AG09309 (cell line): Measurements from ENCODE around the gene CLIC5.

Experiments
- DNase-seq: peaks from one replicate; pipeline ENCODE4 v3.0.0-alpha.2; 2010; ENCODE audit warnings: low read depth
- H3K4me3 ChIP-seq: 2 replicates; pipeline ENCODE4 v1.5.1; 2011; ENCODE audit warnings: mild to moderate bottlenecking, low read depth, low read length, moderate library complexity; ENCODE audit not compliant: control insufficient read depth
- CTCF ChIP-seq: IDR thresholded peaks from 2 replicates; pipeline ENCODE4 v1.5.1; 2011; ENCODE audit warnings: mild to moderate bottlenecking, low read depth, low read length, inconsistent platforms; ENCODE audit not compliant: insufficient read depth, control insufficient read depth; ENCODE audit errors: missing control alignments

CLIC5 gene

GRCh38 chr6:45970326-45970725 lies 45.3 kb downstream of the CLIC5 start:
- no peak for TF ChIP-seq CTCF
- DNase-seq = no peak
- no peak overlapping the region for H3K4me3 ChIP-seq

- DNase-seq = no peak
Measured at GRCh38 chr6:45969883-45970282, 45.8 kb downstream of the CLIC5 start.

GRCh38 chr6:45969026-45969425 lies 46.6 kb downstream of the CLIC5 start:
- no peak overlapping the region for H3K4me3 ChIP-seq
- no peak for DNase-seq
- no peak for TF ChIP-seq CTCF

More at GRCh38 chr6:45969883-45970282, 45.8 kb downstream of the CLIC5 start:
- TF ChIP-seq CTCF = no peak
- H3K4me3 ChIP-seq = no peak overlapping the region

- no peak overlapping the region for H3K4me3 ChIP-seq
- no peak for DNase-seq
- no peak for TF ChIP-seq CTCF
Measured at GRCh38 chr6:45967363-45967762, 48.3 kb downstream of the CLIC5 start.

DNA sequence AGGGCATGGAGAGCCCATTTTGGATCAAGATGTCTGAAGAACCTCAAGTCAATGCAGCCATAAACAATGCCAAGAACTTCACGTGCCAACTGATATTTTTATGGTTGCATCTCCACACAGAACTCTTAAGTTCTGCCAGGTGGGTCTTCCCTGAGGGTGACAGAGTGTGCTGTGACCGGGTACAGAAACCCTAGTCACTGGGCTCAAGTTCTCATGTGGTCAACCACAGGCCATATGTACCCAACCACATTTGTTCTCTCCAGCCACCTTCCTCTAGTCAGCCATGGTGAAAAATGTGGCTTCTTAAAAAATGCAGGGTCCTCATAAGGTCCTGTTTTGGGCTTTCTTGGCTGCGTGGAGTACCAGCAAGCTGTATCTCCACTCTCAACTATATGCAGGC lies 48.9 kb downstream of the CLIC5 start:
- TF ChIP-seq CTCF = no peak
- H3K4me3 ChIP-seq = no peak overlapping the region
- no peak for DNase-seq

GRCh38 chr6:45966340-45966739 lies 49.3 kb downstream of the CLIC5 start:
- TF ChIP-seq CTCF = no peak
- no peak for DNase-seq
- no peak overlapping the region for H3K4me3 ChIP-seq

DNA sequence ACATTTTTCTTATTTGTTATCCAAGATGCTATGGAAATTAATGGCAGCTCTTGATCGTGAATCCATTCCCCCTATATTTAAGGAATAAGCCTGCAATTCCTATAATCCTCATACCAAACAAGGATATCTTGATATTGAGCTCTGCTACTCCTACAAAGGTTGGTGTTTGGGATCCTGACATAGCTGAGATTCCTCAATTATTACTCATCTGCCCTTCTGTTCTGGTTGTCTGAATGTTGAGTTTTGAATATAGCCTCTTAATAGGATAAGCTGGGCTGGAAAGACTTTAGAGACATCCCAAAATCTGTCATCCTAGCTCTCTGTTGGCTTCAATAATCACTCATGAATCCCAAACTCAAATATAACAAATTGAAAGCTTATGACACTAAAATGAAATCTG lies 49.9 kb downstream of the CLIC5 start:
- H3K4me3 ChIP-seq = no peak overlapping the region
- DNase-seq = no peak
- TF ChIP-seq CTCF = no peak
